SKM-1 (cell line): ENCODE data around the gene NWD2.
"Not testable (repeated sequence)": the region's sequence is repeated elsewhere in the genome, so short reads cannot be mapped to it uniquely, and the experiment has no call there.

ENCODE experiments used
- DNase-seq: peaks from one replicate; lab custom pipeline; 2025; ENCODE audit not compliant: unreplicated experiment; lab: John Stamatoyannopoulos, UW

NWD2 gene

GRCh38 chr4:37392521-37393255 lies 148.1 kb downstream of the NWD2 start:
- DNase-seq: no peak

- DNase-seq: no peak
Measured at GRCh38 chr4:37393321-37393720, 148.8 kb downstream of the NWD2 start.

GRCh38 chr4:37393889-37394288 lies 149.3 kb downstream of the NWD2 start:
- peak; percentile 73 for DNase-seq

DNA sequence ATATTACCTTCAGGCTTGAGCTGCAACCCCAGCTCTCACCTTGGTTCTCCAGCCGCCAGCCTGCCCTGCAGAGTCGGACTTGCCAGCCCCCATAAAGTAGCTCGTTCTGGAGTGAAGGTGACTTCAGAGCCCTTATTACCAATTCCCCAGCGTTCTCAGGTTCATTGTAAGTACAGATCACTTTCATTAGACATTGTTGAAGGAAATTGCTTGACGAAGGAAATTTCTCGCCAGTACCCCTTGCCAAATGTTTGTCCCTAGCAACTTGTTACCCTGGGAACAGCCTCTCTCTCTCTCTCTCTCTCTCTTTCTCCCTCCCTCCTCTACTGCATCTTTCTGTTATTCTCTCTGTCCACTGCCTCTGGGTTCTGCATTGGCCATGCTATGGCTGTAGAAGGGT lies 153.0 kb downstream of the NWD2 start:
- DNase-seq: no peak

GRCh38 chr4:37400241-37400881 lies 155.8 kb downstream of the NWD2 start:
- no peak for DNase-seq

- DNase-seq: not testable (repeated sequence)
Measured at GRCh38 chr4:37407938-37408826, 163.6 kb downstream of the NWD2 start.

GRCh38 chr4:37413612-37414011 lies 169.1 kb downstream of the NWD2 start:
- DNase-seq: not testable (repeated sequence)

GRCh38 chr4:37415845-37416369 lies 171.4 kb downstream of the NWD2 start:
- DNase-seq: no peak

DNA sequence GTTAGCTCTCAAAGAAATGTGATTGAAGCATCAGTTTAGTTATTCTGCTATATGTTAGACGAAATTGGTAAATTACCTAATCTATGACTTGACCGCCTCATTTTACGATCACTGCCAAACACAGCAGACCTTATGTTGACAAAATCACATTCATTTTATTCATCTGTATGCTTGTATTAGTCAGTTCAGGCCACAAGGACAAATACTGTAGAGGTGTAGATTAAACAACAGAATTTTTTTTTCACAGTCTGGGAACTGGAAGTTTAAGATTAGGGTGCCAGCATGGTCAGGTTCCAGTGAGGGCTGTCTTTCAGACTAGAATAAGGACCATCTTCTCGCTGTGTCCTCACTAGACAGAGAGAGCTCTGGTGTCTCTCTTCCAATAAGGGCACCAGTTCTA lies 177.1 kb downstream of the NWD2 start:
- DNase-seq: no peak

GRCh38 chr4:37422102-37422501 lies 177.6 kb downstream of the NWD2 start:
- no peak for DNase-seq

GRCh38 chr4:37422638-37423037 lies 178.1 kb downstream of the NWD2 start:
- no peak for DNase-seq

GRCh38 chr4:37423310-37423709 lies 178.8 kb downstream of the NWD2 start:
- DNase-seq: no peak

- DNase-seq: no peak
Measured at GRCh38 chr4:37424753-37425152, 180.2 kb downstream of the NWD2 start.

- no peak for DNase-seq
Measured at GRCh38 chr4:37425857-37426256, 181.3 kb downstream of the NWD2 start.

DNA sequence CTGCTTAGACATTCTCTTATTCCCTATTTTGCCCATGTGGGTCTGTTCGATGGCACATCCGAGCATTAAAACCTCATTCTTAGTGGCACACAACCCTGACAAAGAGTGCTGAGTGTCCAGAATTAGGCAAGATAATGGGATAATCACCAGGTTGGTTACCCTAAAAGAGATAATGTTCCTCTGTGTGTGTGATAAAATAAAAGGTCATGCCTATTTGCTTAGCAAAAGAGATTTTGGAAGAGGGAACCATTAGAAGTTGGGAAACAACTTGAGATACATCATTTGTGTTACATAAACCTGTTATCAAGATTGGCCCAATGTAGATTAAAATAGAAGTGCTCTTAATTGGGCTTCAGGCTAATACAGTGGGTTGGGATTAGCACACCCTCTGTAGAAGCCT lies 182.7 kb downstream of the NWD2 start:
- no peak for DNase-seq

GRCh38 chr4:37429906-37430305 lies 185.4 kb downstream of the NWD2 start:
- no peak for DNase-seq

GRCh38 chr4:37430718-37431416 lies 186.3 kb downstream of the NWD2 start:
- no peak for DNase-seq

GRCh38 chr4:37431417-37431743 lies 186.8 kb downstream of the NWD2 start:
- no peak for DNase-seq

- DNase-seq: no peak
Measured at GRCh38 chr4:37434469-37434868, 189.9 kb downstream of the NWD2 start.

DNA sequence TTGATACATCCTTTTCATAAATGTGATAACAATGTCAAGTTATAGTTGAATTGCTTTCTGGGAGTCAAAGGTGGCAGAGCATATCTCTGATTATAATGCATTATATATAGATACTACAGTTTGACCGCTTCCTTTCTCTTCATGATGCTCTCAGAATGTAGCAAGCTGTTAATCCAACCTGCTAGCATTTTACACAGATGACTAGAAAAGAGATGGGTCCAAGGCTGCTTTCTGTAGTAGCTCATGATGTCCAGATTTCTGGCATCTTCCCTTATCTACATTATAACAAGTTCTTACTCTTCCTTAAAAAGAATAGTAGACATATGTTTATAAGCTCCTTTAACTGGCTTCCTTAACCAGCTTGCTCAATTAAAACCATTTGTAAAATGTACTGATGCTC lies 192.0 kb downstream of the NWD2 start:
- no peak for DNase-seq

DNA sequence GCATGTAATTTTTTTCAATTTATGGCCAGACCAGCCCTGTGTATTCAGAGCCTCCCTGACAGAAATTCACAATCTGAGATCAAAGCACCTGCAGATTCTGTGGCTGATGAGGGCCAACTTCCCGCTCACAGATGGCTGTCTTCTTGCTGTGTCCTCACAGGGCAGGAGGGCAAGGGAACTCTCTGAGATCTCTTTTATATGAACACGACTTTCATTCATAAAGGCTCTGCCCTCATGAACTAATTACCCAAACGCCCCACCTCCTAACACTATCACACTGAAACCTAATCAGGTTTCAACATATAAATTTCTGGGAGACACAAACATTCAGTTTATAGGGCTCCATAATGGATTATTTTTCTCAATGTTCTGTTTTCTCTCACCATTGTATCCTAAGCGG lies 192.6 kb downstream of the NWD2 start:
- DNase-seq: no peak
